OCI-LY3 (cell line): ENCODE data around the gene GPR132.

ENCODE experiments used
- EZH2phosphoT487 ChIP-seq: fragments of 200-600 bp; shearing (Covaris generic); IDR thresholded peaks from 2 replicates; pipeline ENCODE4 v1.6.1; 2018; ENCODE audit warnings: antibody characterized with exemption, mixed run types, low read depth
- TF ChIP-seq, protein P1 (sequence below): fragments of 200-600, 300-600 bp; sonication (generic); IDR thresholded peaks from 2 replicates; pipeline ENCODE4 v1.5.1; 2014; ENCODE audit warnings: antibody characterized with exemption, low read length, low read depth

DNA sequence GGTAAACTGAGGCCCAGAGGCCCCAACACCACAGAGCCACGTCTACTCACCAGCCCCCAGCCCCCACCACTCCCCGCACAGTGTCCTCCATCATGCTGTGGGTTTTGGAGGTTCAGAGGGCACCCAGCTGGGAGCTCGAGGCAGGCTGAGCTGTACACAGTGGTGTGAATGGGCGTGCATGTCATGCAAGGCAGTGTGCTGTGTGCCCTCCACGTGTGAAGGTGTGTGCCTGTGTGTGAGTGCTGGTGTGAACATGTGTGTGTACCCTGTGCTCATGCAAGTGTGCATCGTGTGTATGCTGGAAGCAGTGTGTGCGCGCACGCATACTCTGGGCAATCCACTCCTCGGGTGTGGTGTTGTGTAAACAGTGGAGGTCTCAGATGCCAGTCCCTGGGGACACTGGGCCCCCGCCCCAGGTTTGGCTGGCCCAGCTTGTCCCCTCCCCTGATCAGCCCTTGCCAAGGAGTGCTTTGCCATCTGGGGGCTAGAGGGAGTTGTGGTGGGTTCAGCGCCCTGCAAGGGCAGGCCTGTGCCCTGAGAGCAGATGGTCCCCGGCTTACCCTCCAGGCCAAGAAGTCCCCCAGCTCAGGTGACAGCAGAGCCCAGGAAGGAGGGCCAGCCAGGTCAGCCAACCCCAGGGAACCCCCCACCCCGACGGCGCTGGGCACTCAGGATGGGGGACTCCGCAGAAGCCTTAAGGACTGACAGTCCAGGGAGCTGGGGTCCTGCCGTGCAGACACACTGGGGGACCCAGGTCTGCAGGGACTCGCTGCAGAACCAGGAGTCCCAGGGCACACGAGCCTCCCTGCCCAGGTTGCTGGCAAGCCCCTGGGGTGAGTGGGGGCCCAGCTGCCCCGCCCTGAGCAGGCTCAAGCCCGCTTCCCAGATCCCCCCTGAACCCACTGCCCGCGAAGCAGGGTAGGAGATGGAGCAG lies 23.8 kb upstream of the GPR132 start:
- TF ChIP-seq, protein P1, sequence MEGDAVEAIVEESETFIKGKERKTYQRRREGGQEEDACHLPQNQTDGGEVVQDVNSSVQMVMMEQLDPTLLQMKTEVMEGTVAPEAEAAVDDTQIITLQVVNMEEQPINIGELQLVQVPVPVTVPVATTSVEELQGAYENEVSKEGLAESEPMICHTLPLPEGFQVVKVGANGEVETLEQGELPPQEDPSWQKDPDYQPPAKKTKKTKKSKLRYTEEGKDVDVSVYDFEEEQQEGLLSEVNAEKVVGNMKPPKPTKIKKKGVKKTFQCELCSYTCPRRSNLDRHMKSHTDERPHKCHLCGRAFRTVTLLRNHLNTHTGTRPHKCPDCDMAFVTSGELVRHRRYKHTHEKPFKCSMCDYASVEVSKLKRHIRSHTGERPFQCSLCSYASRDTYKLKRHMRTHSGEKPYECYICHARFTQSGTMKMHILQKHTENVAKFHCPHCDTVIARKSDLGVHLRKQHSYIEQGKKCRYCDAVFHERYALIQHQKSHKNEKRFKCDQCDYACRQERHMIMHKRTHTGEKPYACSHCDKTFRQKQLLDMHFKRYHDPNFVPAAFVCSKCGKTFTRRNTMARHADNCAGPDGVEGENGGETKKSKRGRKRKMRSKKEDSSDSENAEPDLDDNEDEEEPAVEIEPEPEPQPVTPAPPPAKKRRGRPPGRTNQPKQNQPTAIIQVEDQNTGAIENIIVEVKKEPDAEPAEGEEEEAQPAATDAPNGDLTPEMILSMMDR, result no peak
- TF ChIP-seq EZH2phosphoT487, result no peak
